ENCODE measurements around the gene SLC9A9. TPM values are rescaled to one million over a fixed set of nuclear protein-coding genes. Genes with fewer than 3 reads are reported as not detected.

The SLC9A9 gene
- total and polyA plus RNA-seq, 2 donors from 2014 or later = 3.7 to 16.5 TPM

- no peak overlapping the region for H3K9ac ChIP-seq (ENCODE audit: low read length in 3 of 3)
- no peaks in the 10 kb centered on the region for H3K27me3 ChIP-seq (ENCODE audit: control insufficient read depth, insufficient read depth, low read length)
- H3K4me1 ChIP-seq (ENCODE audit: control insufficient read depth in 2 of 3, insufficient read depth in 2 of 3, low read depth in 1 of 3, low read length in 3 of 3) = no peaks in the 10 kb centered on the region
- no peak for TF ChIP-seq CTCF (IDR thresholded peaks at IDR 0.05; ENCODE audit: borderline replicate concordance, extremely low read depth, insufficient read depth)
- intact Hi-C loops (cut with DNase I) = no loop called here
- FAIRE-seq (no peak), DNase-seq (no peak)
- H3K27ac ChIP-seq (ENCODE audit: low read depth in 2 of 2, low read length in 2 of 2) = no peak overlapping the region
- no peak overlapping the region for H3K4me3 ChIP-seq (ENCODE audit: low read length in 3 of 3)
- H3K9me3 ChIP-seq (ENCODE audit: control insufficient read depth in 2 of 3, insufficient read depth in 1 of 3, low read length in 3 of 3) = no peaks in the 10 kb centered on the region
- no peaks in the 10 kb centered on the region for H3K36me3 ChIP-seq (ENCODE audit: control insufficient read depth in 2 of 3, insufficient read depth in 3 of 3, low read length in 3 of 3)
Observed at GRCh38 chr3:143865302-143865701, 17.0 kb upstream of the SLC9A9 start.

GRCh38 chr3:143859465-143860203 lies 11.4 kb upstream of the SLC9A9 start:
- Histone ChIP-seq H3K4me1 (ENCODE audit: control insufficient read depth in 2 of 3, insufficient read depth in 2 of 3, low read depth in 1 of 3, low read length in 3 of 3) (no peaks in the 10 kb centered on the region), H3K36me3 (ENCODE audit: control insufficient read depth in 2 of 3, insufficient read depth in 3 of 3, low read length in 3 of 3) (no peaks in the 10 kb centered on the region), H3K27me3 (ENCODE audit: control insufficient read depth, insufficient read depth, low read length) (no peaks in the 10 kb centered on the region), H3K4me3 (ENCODE audit: low read length in 3 of 3) (no peak overlapping the region), H3K9me3 (ENCODE audit: control insufficient read depth in 2 of 3, insufficient read depth in 1 of 3, low read length in 3 of 3) (no peaks in the 10 kb centered on the region), H3K27ac (ENCODE audit: low read depth in 2 of 2, low read length in 2 of 2) (no peak overlapping the region), H3K9ac (ENCODE audit: low read length in 3 of 3) (no peak overlapping the region)
- no peak for FAIRE-seq
- no peak for TF ChIP-seq CTCF (IDR thresholded peaks at IDR 0.05; ENCODE audit: borderline replicate concordance, extremely low read depth, insufficient read depth)
- intact Hi-C loops (cut with DNase I) = no loop called here
- DNase-seq = no peak

- no peak for TF ChIP-seq CTCF (IDR thresholded peaks at IDR 0.05; ENCODE audit: borderline replicate concordance, extremely low read depth, insufficient read depth)
- intact Hi-C loops (cut with DNase I) = no loop called here
- FAIRE-seq = no peak
Observed at GRCh38 chr3:143856252-143856970, 8.1 kb upstream of the SLC9A9 start.

More at GRCh38 chr3:143856252-143856970, 8.1 kb upstream of the SLC9A9 start:
- Histone ChIP-seq H3K27me3 (ENCODE audit: control insufficient read depth, insufficient read depth, low read length) (no peaks in the 10 kb centered on the region), H3K9ac (ENCODE audit: low read length in 3 of 3) (no peak overlapping the region), H3K9me3 (ENCODE audit: control insufficient read depth in 2 of 3, insufficient read depth in 1 of 3, low read length in 3 of 3) (no peaks in the 10 kb centered on the region), H3K4me1 (ENCODE audit: control insufficient read depth in 2 of 3, insufficient read depth in 2 of 3, low read depth in 1 of 3, low read length in 3 of 3) (no peaks in the 10 kb centered on the region), H3K27ac (ENCODE audit: low read depth in 2 of 2, low read length in 2 of 2) (no peak overlapping the region), H3K4me3 (ENCODE audit: low read length in 3 of 3) (no peak overlapping the region), H3K36me3 (ENCODE audit: control insufficient read depth in 2 of 3, insufficient read depth in 3 of 3, low read length in 3 of 3) (no peaks in the 10 kb centered on the region)
- DNase-seq = no peak
